GM23338 (cell line): ENCODE data around the gene DDIT3.

Experiments
- CREB1 ChIP-seq: fragments of 250-450 bp; sonication (Bioruptor Pico); IDR thresholded peaks from 2 replicates; pipeline ENCODE4 v1.5.0; 2020; ENCODE audit warnings: low read depth, mild to moderate bottlenecking, moderate library complexity
- EZH2 ChIP-seq: fragments of 200-600 bp; sonication (generic); IDR thresholded peaks from one replicate; pipeline ENCODE4 v1.8.0; 2017; ENCODE audit warnings: antibody characterized with exemption, mild to moderate bottlenecking, low read depth; ENCODE audit not compliant: unreplicated experiment
- EZH2phosphoT487 ChIP-seq: fragments of 200-600 bp; sonication (generic); IDR thresholded peaks from one replicate; pipeline ENCODE4 v1.8.1; 2018; ENCODE audit warnings: antibody characterized with exemption; ENCODE audit not compliant: unreplicated experiment
- NANOG ChIP-seq: IDR thresholded peaks from 2 replicates; pipeline ENCODE4 v1.6.1; 2016; ENCODE audit warnings: antibody characterized with exemption, borderline replicate concordance
- POLR2AphosphoS5 ChIP-seq: IDR thresholded peaks from 2 replicates; pipeline ENCODE4 v1.6.1; 2016; ENCODE audit warnings: antibody characterized with exemption, low read depth
- REST ChIP-seq: IDR thresholded peaks from one replicate; pipeline ENCODE4 v1.6.1; 2018; ENCODE audit warnings: antibody characterized with exemption; ENCODE audit not compliant: unreplicated experiment
- ZNF114 ChIP-seq: fragments of 250-450 bp; sonication (Bioruptor Pico); IDR thresholded peaks from 2 replicates; pipeline ENCODE4 v1.5.0; 2020; ENCODE audit warnings: mild to moderate bottlenecking, moderate library complexity
- ZNF331 ChIP-seq: fragments of 250-450 bp; sonication (Bioruptor Pico); IDR thresholded peaks from 2 replicates; pipeline ENCODE4 v1.5.0; 2020; ENCODE audit warnings: low read depth, mild to moderate bottlenecking, moderate library complexity
- TF ChIP-seq, protein P1 (sequence below), 2 experiments: fragments of 200-600 bp in 1 of 2; sonication (generic) in 1 of 2; conservative IDR thresholded peaks; 2 replicates each; pipeline versions ENCODE4 v1.5.1 to v1.6.1; 2016 to 2017; ENCODE audit warnings: antibody characterized with exemption in 2 of 2, low read depth in 2 of 2, mild to moderate bottlenecking in 2 of 2, moderate library complexity in 1 of 2

GRCh38 chr12:57534991-57535543, 14.8 kb upstream of the DDIT3 start:
- TF ChIP-seq, protein P1, sequence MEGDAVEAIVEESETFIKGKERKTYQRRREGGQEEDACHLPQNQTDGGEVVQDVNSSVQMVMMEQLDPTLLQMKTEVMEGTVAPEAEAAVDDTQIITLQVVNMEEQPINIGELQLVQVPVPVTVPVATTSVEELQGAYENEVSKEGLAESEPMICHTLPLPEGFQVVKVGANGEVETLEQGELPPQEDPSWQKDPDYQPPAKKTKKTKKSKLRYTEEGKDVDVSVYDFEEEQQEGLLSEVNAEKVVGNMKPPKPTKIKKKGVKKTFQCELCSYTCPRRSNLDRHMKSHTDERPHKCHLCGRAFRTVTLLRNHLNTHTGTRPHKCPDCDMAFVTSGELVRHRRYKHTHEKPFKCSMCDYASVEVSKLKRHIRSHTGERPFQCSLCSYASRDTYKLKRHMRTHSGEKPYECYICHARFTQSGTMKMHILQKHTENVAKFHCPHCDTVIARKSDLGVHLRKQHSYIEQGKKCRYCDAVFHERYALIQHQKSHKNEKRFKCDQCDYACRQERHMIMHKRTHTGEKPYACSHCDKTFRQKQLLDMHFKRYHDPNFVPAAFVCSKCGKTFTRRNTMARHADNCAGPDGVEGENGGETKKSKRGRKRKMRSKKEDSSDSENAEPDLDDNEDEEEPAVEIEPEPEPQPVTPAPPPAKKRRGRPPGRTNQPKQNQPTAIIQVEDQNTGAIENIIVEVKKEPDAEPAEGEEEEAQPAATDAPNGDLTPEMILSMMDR (conservative IDR thresholded peaks at IDR 0.05; ENCODE audit: low read depth in 2 of 2): no peak
- TF ChIP-seq POLR2AphosphoS5 (no peak), REST (no peak), EZH2phosphoT487 (no peak), NANOG (no peak), EZH2 (no peak), CREB1 (no peak), ZNF331 (no peak), ZNF114 (no peak)
